ENCODE results near the gene IPO11. TPM values are rescaled to one million over a fixed set of nuclear protein-coding genes. Genes with fewer than 3 reads are reported as not detected.
"Not testable (repeated sequence)": the region's sequence is repeated elsewhere in the genome, so short reads cannot be mapped to it uniquely, and the experiment has no call there.

Gene IPO11
- total RNA-seq, 1 donor from 2014 or later = 18.3 TPM

DNA sequence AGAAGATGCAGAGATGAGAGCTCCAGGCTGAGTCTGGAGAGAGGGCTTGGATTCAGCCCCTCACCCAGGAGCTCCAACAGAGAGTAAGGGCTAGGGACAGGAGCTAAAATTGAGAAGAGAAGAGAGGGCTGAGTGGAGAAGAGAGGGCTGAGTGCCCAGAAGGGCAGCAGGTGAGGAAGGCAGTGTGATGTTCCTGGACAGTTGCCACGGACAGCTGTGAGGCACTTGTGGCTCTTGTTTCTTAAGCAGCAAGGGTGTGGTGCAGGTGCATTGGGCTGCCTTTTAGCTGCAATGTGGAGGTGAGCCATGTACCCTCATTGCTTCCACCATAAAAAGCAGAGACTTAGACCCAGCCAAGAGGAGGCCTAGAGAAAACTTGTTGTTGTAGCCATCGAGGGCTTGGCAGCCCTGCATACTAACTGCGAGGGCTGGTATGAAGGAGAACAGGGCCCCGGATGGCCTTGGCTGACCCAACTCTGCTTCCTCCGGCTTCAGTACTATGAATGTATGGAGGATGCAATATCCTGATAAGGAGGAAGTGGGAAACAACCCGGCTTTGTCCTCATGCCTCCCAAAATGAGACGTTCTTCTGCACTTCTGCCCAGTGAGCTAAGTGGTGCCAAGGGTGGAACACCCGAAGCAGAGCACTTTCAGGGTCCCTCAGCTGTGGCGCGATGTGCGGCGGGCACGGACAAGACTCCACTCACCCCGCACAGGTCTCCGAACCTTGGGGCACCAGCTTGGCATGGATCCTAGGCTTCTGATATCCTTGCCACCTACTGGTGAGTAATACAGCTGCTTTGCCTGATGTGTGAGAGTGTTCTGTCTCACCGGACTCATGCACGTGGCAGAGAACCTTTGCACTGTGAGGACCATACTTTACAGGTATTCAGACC is 231.2 kb downstream of the IPO11 start:
- no peak for DNase-seq (ENCODE audit: low spot score)

DNA sequence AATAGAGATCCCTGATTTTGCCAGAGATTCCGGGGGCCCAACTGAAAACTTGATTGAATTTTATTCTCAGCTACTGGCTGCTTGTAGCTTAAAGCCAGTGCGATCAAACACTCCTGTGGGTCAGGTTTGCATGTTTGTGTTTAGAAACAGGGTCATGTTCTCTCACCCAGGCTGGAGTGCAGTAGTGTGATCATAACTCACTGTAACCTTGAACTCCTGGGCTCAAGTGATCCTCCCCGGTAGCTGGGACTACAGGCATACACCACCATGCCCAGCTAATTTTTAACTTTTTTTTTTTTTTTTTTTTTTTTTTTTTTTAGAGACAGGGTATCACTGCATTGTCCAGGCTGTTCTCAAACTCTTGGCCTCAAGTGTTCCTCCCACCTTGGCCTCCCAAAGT is 232.7 kb downstream of the IPO11 start:
- no peak for DNase-seq (ENCODE audit: low spot score)

DNA sequence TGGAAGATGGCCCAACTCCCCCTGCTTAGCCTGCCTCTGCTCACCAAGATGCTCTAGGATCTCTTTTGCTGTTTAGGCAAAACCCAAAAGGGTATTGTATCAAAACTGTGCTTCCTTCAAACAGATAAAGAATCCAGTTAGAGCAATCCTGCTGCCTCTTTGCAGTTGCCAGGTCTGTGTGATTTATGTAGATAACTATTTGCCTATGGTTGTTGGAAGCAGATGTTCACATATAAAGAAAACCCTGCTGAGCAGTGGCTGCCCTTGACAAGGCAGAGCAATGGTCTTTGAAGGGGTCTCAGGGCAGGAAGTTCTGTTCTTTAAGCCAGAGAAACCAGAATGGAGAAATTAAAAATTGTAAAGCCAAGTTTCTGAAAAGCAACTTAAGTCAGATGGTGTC is 234.7 kb downstream of the IPO11 start:
- DNase-seq (ENCODE audit: low spot score) = no peak

DNA sequence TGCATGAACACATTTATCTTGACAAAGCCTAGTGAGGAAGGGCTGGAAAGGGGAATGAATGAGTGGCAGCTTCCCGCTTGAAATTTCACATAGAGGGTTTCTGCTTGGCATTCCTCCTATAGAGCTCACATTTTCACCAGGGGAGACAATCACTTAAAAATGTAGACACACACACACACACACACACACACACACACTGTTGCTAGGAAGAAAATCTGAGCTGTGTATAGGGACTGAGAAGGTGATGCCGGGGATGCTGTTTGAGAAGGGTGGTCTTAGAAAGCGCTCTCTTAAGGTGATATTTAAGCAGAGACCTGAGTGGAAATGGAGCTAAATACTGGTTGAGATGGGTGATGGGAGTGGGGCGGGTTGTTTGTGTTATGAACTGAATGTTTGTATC is 236.5 kb downstream of the IPO11 start:
- no peak for DNase-seq (ENCODE audit: low spot score)

DNA sequence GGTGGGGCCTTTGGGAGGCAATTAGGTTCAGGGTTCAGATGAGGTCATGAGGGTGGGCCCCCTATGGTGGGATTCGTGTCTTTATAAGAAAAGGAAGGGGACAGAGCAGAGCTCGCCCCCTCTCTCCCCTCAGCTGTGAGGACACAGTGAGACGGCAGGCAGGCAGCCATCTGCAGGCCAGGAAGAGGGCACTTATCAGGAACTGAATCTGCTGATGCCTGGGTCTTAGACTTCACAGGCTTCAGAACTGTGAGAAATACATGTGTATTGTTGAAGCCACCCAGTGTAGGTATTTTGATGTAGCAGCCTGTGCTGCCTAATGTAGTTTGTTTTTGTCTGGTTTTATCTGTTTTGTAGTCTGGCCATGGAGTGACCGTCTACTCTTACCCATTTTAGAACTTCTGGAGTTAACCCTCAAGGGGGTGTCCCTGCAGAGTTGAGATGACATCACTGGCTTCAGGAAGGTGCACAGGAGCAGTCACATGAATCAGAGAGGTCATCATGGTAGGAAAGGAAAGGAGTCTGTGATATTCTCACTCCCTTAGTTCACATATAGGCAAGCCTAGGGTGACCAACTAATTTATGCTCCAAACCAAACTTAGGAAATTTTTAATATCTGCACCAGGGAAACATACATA is 237.0 kb downstream of the IPO11 start:
- peak; percentile 14 for DNase-seq (ENCODE audit: low spot score)

DNA sequence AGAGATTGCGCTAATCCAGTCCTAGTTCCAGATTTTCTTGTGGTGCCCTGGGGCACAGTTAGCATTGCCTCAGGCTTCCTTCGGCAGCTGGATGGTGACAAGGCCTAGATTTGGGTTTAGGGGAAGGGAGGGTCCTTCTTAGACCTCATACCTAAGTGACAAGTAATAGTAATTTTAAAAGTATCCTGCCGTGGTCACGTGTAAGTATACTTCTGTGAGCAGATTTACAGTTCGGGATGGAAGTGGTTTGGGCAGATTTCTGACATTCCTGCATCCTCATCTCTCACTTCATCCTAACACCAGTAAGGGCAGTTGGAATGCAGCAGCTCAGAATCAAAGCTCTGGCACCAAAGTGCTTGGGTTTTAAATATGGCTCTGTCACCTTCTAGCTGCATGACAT is 237.6 kb downstream of the IPO11 start:
- no peak for DNase-seq (ENCODE audit: low spot score)

DNA sequence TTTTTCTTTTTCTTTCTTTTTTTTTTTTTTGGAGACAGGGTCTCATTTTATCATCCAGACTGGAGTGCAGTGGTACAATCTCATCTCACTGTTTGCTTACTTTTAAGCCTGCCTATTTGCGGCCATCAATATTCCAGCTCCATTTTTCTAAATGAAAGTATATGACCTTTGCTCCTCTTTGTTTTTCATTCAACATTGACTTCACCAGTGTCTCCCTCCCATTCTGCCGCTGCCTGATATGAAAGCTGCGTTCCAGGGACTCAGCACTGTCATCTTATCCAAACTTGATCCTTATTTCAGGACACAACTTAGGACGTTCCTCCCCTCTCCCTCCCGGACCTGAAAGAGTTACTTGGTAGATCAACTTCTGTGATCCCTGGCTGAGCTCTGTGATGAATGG is 239.7 kb downstream of the IPO11 start:
- no peak for DNase-seq (ENCODE audit: low spot score)

DNA sequence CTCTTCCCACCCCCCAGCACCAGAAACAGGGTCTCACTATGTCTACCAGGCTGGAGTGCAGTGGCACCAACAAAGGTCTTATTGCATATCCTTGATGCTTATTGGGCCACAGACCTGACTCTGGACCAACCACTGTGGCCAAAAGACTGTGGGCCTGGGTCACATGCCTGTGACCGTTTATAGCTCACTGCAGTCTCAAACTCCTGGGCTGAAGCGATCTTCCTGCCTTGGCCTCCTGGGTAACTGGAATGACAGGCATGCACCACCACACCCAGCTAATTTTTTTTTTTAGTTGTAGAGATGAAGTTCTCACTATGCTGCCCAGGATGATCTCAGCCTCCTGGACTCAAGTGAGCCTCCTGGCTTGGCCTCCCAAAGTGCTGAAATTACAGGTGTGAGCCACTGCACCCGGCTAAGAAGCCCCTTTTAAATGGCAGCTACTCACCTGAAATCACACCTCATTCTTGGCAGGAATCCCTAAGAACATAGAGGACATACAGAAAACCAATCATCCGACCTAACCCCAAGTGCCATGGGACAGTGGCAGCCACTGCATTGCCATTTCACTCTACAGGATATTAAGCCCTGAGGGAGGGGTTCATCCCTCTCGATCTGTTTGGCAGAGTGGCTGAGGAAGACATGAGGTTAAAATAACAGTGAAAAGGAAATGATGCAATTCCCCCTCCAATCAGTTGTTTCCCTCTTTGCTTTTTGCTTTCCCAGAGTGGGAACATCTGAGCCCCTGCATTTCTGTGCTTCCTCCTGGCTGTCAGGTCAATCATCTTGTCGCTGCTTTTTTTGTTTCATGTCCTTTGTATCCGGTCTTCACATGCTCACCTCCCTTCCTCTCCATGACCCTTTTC is 240.7 kb downstream of the IPO11 start:
- no peak for DNase-seq (ENCODE audit: low spot score)

DNA sequence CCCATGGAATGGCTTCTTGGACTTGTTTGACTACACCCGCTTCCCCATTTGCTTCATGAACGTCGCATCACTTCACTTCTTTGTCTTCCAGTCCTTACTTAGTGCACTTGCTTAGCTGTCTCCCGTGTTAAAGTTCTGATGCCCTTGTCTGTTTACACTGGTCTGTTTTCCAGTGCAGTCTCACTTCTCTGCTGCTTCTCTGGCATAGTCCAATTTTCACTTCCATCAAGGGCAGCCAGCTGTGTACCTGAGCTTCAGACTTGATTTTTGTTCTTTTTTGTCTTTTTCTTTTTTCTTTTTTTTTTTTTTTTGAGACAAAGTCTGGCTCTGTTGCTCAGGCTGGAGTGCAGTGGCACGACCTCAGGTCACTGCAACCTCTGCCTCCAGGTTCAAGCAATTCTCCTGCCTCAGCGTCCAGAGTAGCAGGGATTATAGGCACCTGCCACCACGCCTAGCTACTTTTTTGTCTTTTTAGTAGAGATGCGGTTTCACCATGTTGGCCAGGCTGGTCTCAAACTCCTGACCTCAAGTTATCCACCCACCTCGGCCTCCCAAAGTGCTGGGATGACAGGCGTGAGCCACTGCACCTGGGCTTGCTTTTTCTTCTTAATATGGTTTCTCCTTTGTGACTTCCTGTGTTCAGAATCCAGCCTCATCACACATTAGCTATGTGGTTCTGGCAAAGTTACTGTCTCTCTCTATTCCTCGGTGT is 241.5 kb downstream of the IPO11 start:
- no peak for DNase-seq (ENCODE audit: low spot score)

DNA sequence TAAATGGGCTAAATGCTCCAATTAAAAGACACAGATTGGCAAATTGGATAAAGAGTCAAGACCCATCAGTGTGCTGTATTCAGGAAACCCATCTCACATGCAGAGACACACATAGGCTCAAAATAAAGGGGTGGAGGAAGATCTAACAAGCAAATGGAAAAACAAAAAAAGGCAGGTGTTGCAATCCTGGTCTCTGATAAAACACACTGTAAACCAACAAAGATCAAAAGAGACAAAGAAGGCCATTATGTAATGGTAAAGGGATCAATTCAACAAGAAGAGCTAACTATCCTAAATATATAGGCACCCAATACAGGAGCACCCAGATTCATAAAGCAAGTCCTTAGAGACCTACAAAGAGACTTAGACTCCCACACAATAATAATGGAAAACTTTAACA is 245.2 kb downstream of the IPO11 start:
- not testable (repeated sequence) for DNase-seq (ENCODE audit: low spot score)

DNA sequence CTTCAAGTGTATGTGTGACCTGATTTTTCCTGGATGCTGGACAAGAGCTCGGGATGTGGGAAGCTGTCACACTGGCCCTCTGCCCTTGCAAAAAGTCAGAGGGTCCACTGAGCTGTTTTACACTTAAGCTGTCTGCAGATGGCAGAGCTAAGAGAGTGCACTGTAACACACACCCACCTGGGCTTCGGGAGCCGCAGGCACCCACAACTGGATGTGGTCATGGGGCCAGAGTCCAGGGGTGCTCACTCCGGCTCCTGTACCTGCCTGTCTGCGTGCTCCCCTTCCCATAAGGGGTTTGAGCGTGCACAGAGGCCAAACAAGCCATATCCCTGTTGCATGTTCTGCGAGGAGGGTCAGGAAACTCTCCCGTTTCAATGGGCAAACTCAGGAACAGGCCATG is 248.6 kb downstream of the IPO11 start:
- DNase-seq (ENCODE audit: low spot score) = no peak

DNA sequence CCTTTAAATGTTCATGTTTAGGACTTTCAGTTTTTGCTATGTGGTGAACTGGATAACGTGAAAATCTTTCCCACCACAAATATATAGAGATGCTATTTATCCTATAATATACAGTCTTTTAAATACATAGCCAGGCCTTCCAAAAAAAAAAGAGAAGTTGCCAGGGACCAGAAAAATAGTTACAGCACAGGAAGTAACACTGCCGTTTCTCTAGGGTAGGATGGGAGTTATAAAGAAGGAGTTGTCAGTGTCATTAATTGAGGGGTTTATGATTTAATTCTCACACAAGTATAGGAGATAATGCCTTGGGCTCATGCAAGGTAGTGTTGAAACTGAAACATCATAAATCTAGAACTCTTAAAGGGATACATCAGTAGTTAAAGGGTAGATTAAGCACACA is 250.0 kb downstream of the IPO11 start:
- DNase-seq (ENCODE audit: low spot score) = no peak

DNA sequence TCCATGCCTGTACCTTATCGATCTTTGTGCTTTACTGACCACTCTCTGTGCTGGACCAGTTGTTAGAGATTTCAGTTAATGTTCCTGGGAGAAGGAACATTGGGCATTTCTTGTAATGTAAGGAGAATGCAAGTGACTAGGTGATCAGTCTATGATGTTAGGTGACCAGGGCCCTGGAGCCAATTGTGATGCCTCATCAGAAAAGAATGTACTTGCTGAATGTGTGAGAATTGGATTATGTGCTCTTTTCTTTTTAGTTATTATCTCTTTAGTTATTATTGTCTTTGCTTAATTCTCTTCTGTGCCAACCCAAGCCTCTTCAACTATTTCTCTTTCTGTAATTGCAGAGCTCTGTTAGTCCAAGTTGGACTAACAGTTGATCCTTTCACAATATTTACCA is 258.9 kb downstream of the IPO11 start:
- DNase-seq (ENCODE audit: low spot score) = no peak

DNA sequence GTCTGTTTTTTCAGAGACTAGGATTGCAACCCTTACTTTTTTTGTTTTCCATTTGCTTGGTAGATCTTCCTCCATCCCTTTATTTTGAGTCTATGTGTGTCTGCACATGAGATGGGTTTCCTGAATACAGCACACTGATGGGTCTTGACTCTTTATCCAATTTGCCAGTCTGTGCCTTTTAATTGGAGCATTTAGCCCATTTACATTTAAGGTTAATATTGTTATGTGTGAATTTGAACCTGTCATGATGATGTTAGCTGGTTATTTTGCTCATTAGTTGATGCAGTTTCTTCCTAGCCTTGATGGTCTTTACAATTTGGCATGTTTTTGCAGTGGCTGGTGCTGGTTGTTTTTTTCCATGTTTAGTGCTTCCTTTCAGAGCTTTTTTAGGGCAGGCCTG is 264.0 kb downstream of the IPO11 start:
- not testable (repeated sequence) for DNase-seq (ENCODE audit: low spot score)

Other genes with a start within 250 kb of the IPO11 start
- gene KIF2A, start 106.6 kb upstream of the IPO11 start, total RNA-seq (ENCODE audit: insufficient read depth, low replicate concordance) = 75.1 TPM
- 53.2 TPM for gene DIMT1, start 8.9 kb upstream of the IPO11 start, total RNA-seq (ENCODE audit: insufficient read depth, low replicate concordance)
- 1.9 TPM for gene LRRC70, start 166.1 kb downstream of the IPO11 start, total RNA-seq (ENCODE audit: insufficient read depth, low replicate concordance)